Hepatocyte (in vitro differentiated cells): ENCODE measurements around the gene DHRS13. TPM values are rescaled to one million over a fixed set of nuclear protein-coding genes. Genes with fewer than 3 reads are reported as not detected.
A peak's percentile ranks its signal among the peaks of the same experiment; 100 is the strongest.

Experiments used
- DNase-seq: peaks from one replicate; pipeline ENCODE4 v3.0.0-alpha.2; 2016; ENCODE audit warnings: low spot score
- H2AFZ ChIP-seq: fragments of 200-600 bp; sonication (generic); 2 replicates; pipeline ENCODE4 v1.6.0; 2016; ENCODE audit warnings: antibody characterized with exemption, mild to moderate bottlenecking
- H3K27ac ChIP-seq: fragments of 200-600 bp; sonication (generic); 2 replicates; pipeline ENCODE4 v1.5.1; 2016; ENCODE audit warnings: mild to moderate bottlenecking
- H3K27me3 ChIP-seq: fragments of 200-600 bp; sonication (generic); 2 replicates; pipeline ENCODE4 v1.6.1; 2016
- H3K36me3 ChIP-seq: fragments of 200-600 bp; sonication (generic); replicated peaks from 2 replicates; pipeline ENCODE4 v1.5.1; 2016; ENCODE audit warnings: low read depth; ENCODE audit not compliant: insufficient read depth
- H3K4me1 ChIP-seq: fragments of 200-600 bp; sonication (generic); 2 replicates; pipeline ENCODE4 v1.5.1; 2016; ENCODE audit warnings: mild to moderate bottlenecking, moderate library complexity; ENCODE audit not compliant: insufficient read depth
- H3K4me2 ChIP-seq: fragments of 200-600 bp; sonication (generic); 2 replicates; pipeline ENCODE4 v1.6.0; 2016
- H3K4me3 ChIP-seq: fragments of 200-600 bp; sonication (generic); 2 replicates; pipeline ENCODE4 v1.5.1; 2016; ENCODE audit warnings: mild to moderate bottlenecking
- H3K79me2 ChIP-seq: fragments of 200-600 bp; sonication (generic); 2 replicates; pipeline ENCODE4 v1.6.0; 2017; ENCODE audit warnings: mild to moderate bottlenecking
- H3K9me2 ChIP-seq: fragments of 200-600 bp; sonication (generic); replicated peaks from 2 replicates; pipeline ENCODE4 v1.6.0; 2017; ENCODE audit warnings: mild to moderate bottlenecking; ENCODE audit not compliant: insufficient read depth
- H3K9me3 ChIP-seq: fragments of 200-600 bp; sonication (generic); 2 replicates; pipeline ENCODE4 v1.5.1; 2016; ENCODE audit warnings: low read depth, mild to moderate bottlenecking
- H4K20me1 ChIP-seq: fragments of 200-600 bp; sonication (generic); 2 replicates; pipeline ENCODE4 v1.6.0; 2016; ENCODE audit warnings: mild to moderate bottlenecking; ENCODE audit not compliant: insufficient read depth, poor library complexity, severe bottlenecking
- CTCF ChIP-seq: fragments of 200-600 bp; sonication (generic); IDR thresholded peaks from 2 replicates; pipeline ENCODE4 v1.5.1; 2016; ENCODE audit warnings: antibody characterized with exemption, mild to moderate bottlenecking; ENCODE audit not compliant: poor library complexity
- EZH2 ChIP-seq: fragments of 200-600 bp; sonication (generic); IDR thresholded peaks from 2 replicates; pipeline ENCODE4 v1.6.1; 2016; ENCODE audit warnings: antibody characterized with exemption, mild to moderate bottlenecking, borderline replicate concordance
- EZH2phosphoT487 ChIP-seq: fragments of 200-600 bp; sonication (generic); IDR thresholded peaks from one replicate; pipeline ENCODE4 v1.6.1; 2018; ENCODE audit warnings: antibody characterized with exemption, mild to moderate bottlenecking, low read depth, moderate library complexity; ENCODE audit not compliant: unreplicated experiment, severe bottlenecking
- WGBS: methylation state at CpG from one replicate; pipeline ENCODE4 v1.1.6; 2016; ENCODE audit warnings: low lambda C conversion rate; ENCODE audit errors: missing lambda C conversion rate; 5-methylcytosine and 5-hydroxymethylcytosine counted together
- polyA plus RNA-seq: library from polyadenylated mRNA; unstranded; fragments of >200 nt; fragmentation: Nextera tagmentation; extraction: Ambion mirVana; gene quantifications from 2 replicates; pipeline ENCODE4 v1.2.1, GENCODE V29; 2016
- total RNA-seq: library from RNA; depleted of rRNA; stranded (reverse); fragments of >200 nt; gene quantifications from 2 replicates; pipeline ENCODE4 v1.2.3, GENCODE V29; 2014

DHRS13 gene
- total and polyA plus RNA-seq, 2 experiments from 2014 or later = 14.9 to 15.4 TPM

- DNase-seq = no peak
- H4K20me1 ChIP-seq = peaks cover 45% of the 10 kb centered on the region
- peak overlapping the region; percentile 92 for H3K4me3 ChIP-seq
- TF ChIP-seq EZH2phosphoT487 (no peak), CTCF (no peak), EZH2 (no peak)
- peaks cover 21% of the 10 kb centered on the region for H3K4me1 ChIP-seq
- peaks cover 72% of the 10 kb centered on the region for H3K79me2 ChIP-seq
- no peaks in the 10 kb centered on the region for H3K27me3 ChIP-seq
- peak overlapping the region; percentile 92 for H3K4me2 ChIP-seq
- H2AFZ ChIP-seq = peak overlapping the region; percentile 86
- no peaks in the 10 kb centered on the region for H3K9me2 ChIP-seq
- no peaks in the 10 kb centered on the region for H3K36me3 ChIP-seq
- WGBS = under 1% methylated on average over 15 of the region's 15 CpGs
- H3K9me3 ChIP-seq = no peaks in the 10 kb centered on the region
- peak overlapping the region; percentile 93 for H3K27ac ChIP-seq
Measured at GRCh38 chr17:28948873-28949184, 46.0 kb upstream of the DHRS13 start.

- peaks cover 21% of the 10 kb centered on the region for H3K4me1 ChIP-seq
- H3K27me3 ChIP-seq = no peaks in the 10 kb centered on the region
- H3K9me2 ChIP-seq = no peaks in the 10 kb centered on the region
- no peak for DNase-seq
- peaks cover 77% of the 10 kb centered on the region for H3K79me2 ChIP-seq
- H3K9me3 ChIP-seq = no peaks in the 10 kb centered on the region
- peak overlapping the region; percentile 92 for H3K4me3 ChIP-seq
- H3K36me3 ChIP-seq = no peaks in the 10 kb centered on the region
- TF ChIP-seq EZH2phosphoT487 (no peak), CTCF (no peak), EZH2 (no peak)
- H4K20me1 ChIP-seq = peaks cover 50% of the 10 kb centered on the region
- H3K4me2 ChIP-seq = peak overlapping the region; percentile 92
- H2AFZ ChIP-seq = no peak overlapping the region
- 19% methylated on average over 4 of the region's 4 CpGs for WGBS
- peak overlapping the region; percentile 93 for H3K27ac ChIP-seq
Measured at GRCh38 chr17:28948342-28948741, 45.5 kb upstream of the DHRS13 start.

- DNase-seq = no peak
- Histone ChIP-seq H3K27me3 (no peaks in the 10 kb centered on the region), H3K4me3 (peak overlapping the region; percentile 92), H4K20me1 (peaks cover 57% of the 10 kb centered on the region), H3K27ac (peak overlapping the region; percentile 93), H3K9me2 (no peaks in the 10 kb centered on the region), H3K79me2 (peaks cover 84% of the 10 kb centered on the region), H3K4me2 (peak overlapping the region; percentile 92), H3K4me1 (peaks cover 21% of the 10 kb centered on the region), H2AFZ (no peak overlapping the region), H3K9me3 (no peaks in the 10 kb centered on the region), H3K36me3 (no peaks in the 10 kb centered on the region)
- no peak for TF ChIP-seq EZH2
- 67% methylated on average over 3 of the region's 3 CpGs for WGBS
Measured at GRCh38 chr17:28947639-28948038, 44.8 kb upstream of the DHRS13 start.

GRCh38 chr17:28946239-28946638 lies 43.4 kb upstream of the DHRS13 start:
- H3K4me2 ChIP-seq = peak overlapping the region; percentile 10
- 68% methylated on average over 4 of the region's 4 CpGs for WGBS
- H3K4me1 ChIP-seq = peaks cover 21% of the 10 kb centered on the region
- peaks cover 71% of the 10 kb centered on the region for H4K20me1 ChIP-seq
- H3K36me3 ChIP-seq = no peaks in the 10 kb centered on the region
- TF ChIP-seq CTCF = no peak
- TF ChIP-seq EZH2 = no peak
- TF ChIP-seq EZH2phosphoT487 = no peak
- H3K27me3 ChIP-seq = no peaks in the 10 kb centered on the region
- H3K9me2 ChIP-seq = no peaks in the 10 kb centered on the region
- peak overlapping the region; percentile 28 for H3K27ac ChIP-seq
- no peak overlapping the region for H2AFZ ChIP-seq
- no peaks in the 10 kb centered on the region for H3K9me3 ChIP-seq
- H3K4me3 ChIP-seq = no peak overlapping the region
- H3K79me2 ChIP-seq = peaks cover 98% of the 10 kb centered on the region
- no peak for DNase-seq
